ENCODE data around the gene NCKAP5.

The NCKAP5 gene

DNA sequence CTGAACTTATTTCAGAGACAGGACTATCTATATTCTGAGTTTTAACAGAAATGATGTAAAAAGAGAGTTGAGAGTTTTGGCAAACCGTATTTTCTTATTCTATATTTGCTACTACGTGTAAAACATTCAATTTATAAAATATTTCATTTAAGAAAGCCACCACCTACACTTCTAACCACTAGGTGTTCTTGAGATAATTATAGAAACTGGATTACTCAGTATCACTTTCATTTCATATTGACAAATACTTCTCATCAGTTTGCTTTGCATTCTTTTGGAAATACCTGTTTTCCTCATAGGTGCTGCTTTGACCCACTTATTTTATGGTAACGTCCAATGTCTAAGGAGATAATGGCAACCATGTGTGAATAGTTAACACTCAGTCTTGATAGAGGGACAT is 794.9 kb downstream of the NCKAP5 start:
- H3K36me3 Mint-ChIP-seq (ENCODE audit: low read depth): no peaks in the 10 kb centered on the region
- no peaks in the 10 kb centered on the region for H3K4me1 Mint-ChIP-seq
- no peak overlapping the region for H3K4me3 Mint-ChIP-seq
- H3K27me3 Mint-ChIP-seq: no peaks in the 10 kb centered on the region
- no peak for DNase-seq
- no peak for ATAC-seq
- no peak overlapping the region for H3K27ac Mint-ChIP-seq
- no peaks in the 10 kb centered on the region for H3K9me3 Mint-ChIP-seq

DNA sequence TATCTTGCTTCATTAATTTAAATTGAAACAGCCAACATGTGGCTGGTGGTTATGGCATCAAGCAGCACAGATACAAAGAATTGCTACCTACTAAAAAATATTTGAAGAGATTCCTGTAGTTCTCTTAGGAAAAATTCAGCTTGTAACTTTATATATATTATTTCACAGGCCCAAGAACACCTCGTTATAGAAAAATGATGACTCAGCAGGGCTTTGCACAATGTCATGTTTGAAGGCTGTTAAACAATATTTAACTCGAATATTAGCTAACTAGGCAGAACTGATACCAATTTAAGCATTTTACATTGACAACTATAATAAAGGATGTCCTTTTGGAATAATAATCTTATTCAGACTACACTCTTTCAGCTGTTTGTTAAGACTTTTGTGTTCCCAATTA is 795.9 kb downstream of the NCKAP5 start:
- H3K4me3 Mint-ChIP-seq: no peak overlapping the region
- no peaks in the 10 kb centered on the region for H3K27me3 Mint-ChIP-seq
- no peaks in the 10 kb centered on the region for H3K4me1 Mint-ChIP-seq
- no peak for DNase-seq
- no peaks in the 10 kb centered on the region for H3K36me3 Mint-ChIP-seq (ENCODE audit: low read depth)
- H3K27ac Mint-ChIP-seq: no peak overlapping the region
- H3K9me3 Mint-ChIP-seq: no peaks in the 10 kb centered on the region
- ATAC-seq: no peak

DNA sequence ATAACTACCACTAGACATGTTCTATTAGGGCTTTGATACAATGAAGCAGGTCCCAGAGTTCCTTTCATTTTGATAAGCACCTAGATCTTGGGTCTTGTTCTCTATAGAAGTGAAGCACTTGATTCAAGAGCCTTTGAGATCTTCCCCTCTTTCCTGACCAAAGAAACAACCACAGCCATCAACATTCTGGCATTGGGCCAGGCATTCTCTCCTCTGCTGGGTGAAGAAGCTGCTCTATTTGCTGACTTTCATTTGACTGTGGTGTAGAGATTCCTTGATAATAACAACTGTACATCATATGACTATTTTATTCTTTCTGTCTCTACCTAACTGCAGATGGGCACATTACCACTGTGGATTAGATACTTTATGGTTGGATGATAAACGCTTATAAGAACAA is 801.7 kb downstream of the NCKAP5 start:
- DNase-seq: no peak
- no peaks in the 10 kb centered on the region for H3K36me3 Mint-ChIP-seq (ENCODE audit: low read depth)
- ATAC-seq: no peak
- H3K9me3 Mint-ChIP-seq: peaks cover 7% of the 10 kb centered on the region
- H3K4me1 Mint-ChIP-seq: no peaks in the 10 kb centered on the region
- H3K4me3 Mint-ChIP-seq: no peak overlapping the region
- H3K27ac Mint-ChIP-seq: no peak overlapping the region
- no peaks in the 10 kb centered on the region for H3K27me3 Mint-ChIP-seq

DNA sequence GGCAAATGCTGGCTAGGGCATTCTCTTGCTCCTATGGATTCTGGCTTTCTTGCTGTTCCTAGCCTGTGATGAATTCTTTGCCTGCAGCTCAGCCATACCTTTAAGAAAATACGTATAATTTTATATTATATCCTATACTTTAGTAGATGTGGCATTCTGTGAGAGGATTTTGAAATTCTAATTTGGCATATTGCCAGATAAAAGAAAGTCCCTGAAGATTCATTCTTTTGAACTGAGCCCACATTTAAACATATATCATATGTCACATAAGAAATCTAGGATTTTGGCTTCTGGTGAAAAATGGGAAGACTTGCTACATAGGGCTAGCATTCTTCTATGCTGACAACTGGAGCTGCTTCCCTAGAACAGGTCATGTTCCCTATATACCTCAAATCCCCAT is 806.8 kb downstream of the NCKAP5 start:
- Mint-ChIP-seq H3K36me3 (ENCODE audit: low read depth) (no peaks in the 10 kb centered on the region), H3K9me3 (peaks cover 25% of the 10 kb centered on the region), H3K4me3 (no peak overlapping the region), H3K27ac (no peak overlapping the region), H3K4me1 (no peaks in the 10 kb centered on the region), H3K27me3 (no peaks in the 10 kb centered on the region)
- ATAC-seq: no peak
- no peak for DNase-seq

DNA sequence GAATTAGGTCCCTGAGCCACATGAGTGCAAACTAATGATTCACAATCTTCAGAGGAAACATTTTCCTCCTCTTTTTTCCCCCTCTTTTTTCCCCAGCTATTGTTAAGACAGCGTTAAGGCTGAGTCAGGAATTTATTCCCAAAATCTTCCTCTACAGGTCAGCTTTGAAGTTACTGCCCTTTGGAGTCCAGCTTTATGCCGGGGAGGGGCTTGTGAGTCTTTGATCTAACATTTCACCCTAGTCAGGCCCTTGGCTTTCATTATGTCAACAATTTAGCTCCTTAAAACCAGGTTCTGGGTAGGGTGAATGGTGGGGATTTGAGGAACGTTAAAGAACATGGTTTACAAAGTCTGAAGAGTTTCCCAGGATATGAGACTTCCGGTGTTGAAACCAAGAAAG is 807.3 kb downstream of the NCKAP5 start:
- Mint-ChIP-seq H3K4me1 (no peaks in the 10 kb centered on the region), H3K27ac (no peak overlapping the region), H3K9me3 (peaks cover 25% of the 10 kb centered on the region), H3K4me3 (no peak overlapping the region), H3K27me3 (no peaks in the 10 kb centered on the region), H3K36me3 (ENCODE audit: low read depth) (no peaks in the 10 kb centered on the region)
- ATAC-seq (no peak), DNase-seq (no peak)

DNA sequence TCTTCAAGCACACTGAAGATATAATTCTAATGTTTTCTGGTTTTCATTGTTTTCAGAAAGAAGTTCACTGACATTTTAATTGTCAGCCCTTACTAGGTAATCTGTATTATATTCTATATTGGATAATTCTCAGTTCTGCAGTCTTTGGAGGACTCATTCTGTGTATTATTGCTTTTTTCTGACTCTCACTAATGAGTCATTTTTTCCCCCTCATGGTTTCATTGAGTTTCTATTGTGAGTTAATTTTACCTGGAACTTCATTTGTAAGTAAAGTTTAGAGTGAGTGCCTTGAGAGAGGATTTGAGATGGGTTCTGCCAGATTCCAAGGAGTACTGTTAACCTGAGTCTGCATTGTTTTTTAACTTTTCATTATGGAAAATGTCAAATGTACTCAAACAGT is 807.9 kb downstream of the NCKAP5 start:
- Mint-ChIP-seq H3K27me3 (no peaks in the 10 kb centered on the region), H3K36me3 (ENCODE audit: low read depth) (no peaks in the 10 kb centered on the region), H3K9me3 (peaks cover 25% of the 10 kb centered on the region), H3K4me1 (no peaks in the 10 kb centered on the region), H3K27ac (no peak overlapping the region), H3K4me3 (no peak overlapping the region)
- ATAC-seq: no peak
- no peak for DNase-seq

DNA sequence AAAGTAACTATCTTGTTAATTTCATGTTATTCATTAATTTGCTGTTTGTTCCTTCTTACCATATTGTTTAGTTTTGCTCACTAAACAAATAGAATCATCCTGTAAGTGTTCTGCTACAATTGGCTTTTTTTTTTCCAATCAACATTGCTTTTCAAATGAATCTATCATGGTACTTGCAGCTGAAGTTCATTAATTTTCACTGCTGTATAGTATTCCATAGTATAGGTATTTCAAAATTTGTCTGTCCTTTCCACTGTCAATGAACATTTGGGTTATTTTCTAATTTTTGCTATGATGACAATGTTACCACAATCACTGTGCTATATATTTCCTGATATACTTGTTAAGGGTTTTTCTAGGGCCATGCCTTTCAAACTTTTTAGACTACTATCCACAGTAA is 809.3 kb downstream of the NCKAP5 start:
- no peak for ATAC-seq
- H3K27ac Mint-ChIP-seq: no peak overlapping the region
- no peak for DNase-seq
- no peaks in the 10 kb centered on the region for H3K4me1 Mint-ChIP-seq
- H3K36me3 Mint-ChIP-seq (ENCODE audit: low read depth): no peaks in the 10 kb centered on the region
- no peak overlapping the region for H3K4me3 Mint-ChIP-seq
- H3K9me3 Mint-ChIP-seq: peaks cover 27% of the 10 kb centered on the region
- H3K27me3 Mint-ChIP-seq: no peaks in the 10 kb centered on the region

DNA sequence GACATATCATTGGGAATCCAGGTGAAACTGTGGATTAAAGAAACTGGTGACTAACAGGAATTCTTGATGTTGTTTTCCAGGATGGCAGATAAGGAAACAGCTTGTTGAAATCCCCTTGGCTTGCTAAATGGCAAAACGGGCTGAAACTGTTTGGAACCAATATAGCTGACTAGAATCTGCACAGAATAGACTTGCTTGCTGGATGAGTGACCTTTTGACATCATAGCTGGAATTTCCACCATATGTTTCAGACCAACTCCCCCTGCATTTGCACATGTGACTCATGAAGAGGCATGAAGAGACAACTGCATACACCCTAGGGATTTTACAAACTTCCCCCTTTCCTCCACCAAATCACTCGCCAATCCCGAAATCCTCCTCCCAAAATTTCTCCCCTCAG is 810.6 kb downstream of the NCKAP5 start:
- Mint-ChIP-seq H3K36me3 (ENCODE audit: low read depth) (no peaks in the 10 kb centered on the region), H3K27ac (no peak overlapping the region), H3K4me1 (no peaks in the 10 kb centered on the region), H3K9me3 (peaks cover 26% of the 10 kb centered on the region), H3K27me3 (no peaks in the 10 kb centered on the region), H3K4me3 (no peak overlapping the region)
- DNase-seq (no peak), ATAC-seq (no peak)

DNA sequence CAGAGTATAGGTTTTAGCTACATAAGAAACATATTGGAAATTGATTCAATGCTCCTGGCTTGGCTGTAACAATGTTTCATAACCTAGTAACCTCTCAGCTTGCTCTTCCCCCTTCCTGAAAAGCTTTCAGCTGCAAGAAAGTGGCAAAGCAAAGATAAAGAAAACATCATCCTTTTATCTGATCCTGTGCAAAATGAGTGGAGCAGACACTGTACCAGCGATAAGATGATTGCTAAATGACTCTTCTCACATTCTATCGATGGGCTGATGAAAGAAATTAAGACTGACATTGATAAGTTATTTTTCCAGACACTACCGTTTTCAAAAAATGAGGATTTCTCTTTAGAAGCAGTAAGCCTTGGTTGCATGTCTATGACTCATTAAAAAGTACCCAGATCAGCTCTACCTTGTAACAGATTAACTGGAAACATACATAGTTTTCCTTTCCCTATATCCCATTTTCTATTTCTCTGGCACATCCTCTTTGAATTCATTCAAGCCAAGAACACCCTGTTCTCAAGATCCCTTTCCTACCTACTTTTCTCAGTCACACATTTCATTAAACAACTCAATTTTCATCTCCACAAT is 811.2 kb downstream of the NCKAP5 start:
- peaks cover 25% of the 10 kb centered on the region for H3K9me3 Mint-ChIP-seq
- DNase-seq: no peak
- no peaks in the 10 kb centered on the region for H3K27me3 Mint-ChIP-seq
- H3K36me3 Mint-ChIP-seq (ENCODE audit: low read depth): no peaks in the 10 kb centered on the region
- H3K4me1 Mint-ChIP-seq: no peaks in the 10 kb centered on the region
- H3K4me3 Mint-ChIP-seq: no peak overlapping the region
- no peak overlapping the region for H3K27ac Mint-ChIP-seq
- ATAC-seq: no peak

DNA sequence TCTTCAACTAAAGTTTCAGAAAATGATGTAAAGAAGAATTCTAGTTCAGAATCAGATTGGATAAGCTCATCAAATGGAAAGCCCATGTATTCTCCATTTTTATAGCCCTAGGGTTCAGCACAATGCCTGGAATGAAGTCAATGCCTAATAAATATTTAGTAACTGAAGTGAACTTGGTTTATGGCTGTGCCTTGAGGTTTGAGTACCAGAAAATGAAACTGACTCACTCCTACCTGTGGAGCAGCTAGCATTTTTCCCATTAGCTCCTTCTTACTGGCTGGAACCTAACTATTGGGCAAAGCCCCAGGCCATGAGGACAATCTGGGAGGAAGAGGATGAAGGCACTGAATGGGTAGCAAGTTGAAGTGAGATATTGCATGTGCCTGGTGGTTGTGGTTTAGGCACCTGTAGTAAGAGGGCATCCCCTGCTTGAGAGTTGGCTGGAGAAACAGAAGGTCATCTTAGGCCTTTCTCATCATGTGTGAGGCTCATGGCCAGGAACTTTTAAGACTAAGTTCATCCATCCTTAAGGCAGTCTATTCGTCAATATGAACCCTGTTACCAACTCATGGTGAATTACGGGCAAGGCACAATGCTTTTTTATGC is 813.3 kb downstream of the NCKAP5 start:
- no peaks in the 10 kb centered on the region for H3K27me3 Mint-ChIP-seq
- no peaks in the 10 kb centered on the region for H3K36me3 Mint-ChIP-seq (ENCODE audit: low read depth)
- no peak overlapping the region for H3K27ac Mint-ChIP-seq
- H3K9me3 Mint-ChIP-seq: peaks cover 21% of the 10 kb centered on the region
- DNase-seq: no peak
- no peak for ATAC-seq
- H3K4me3 Mint-ChIP-seq: no peak overlapping the region
- no peaks in the 10 kb centered on the region for H3K4me1 Mint-ChIP-seq

DNA sequence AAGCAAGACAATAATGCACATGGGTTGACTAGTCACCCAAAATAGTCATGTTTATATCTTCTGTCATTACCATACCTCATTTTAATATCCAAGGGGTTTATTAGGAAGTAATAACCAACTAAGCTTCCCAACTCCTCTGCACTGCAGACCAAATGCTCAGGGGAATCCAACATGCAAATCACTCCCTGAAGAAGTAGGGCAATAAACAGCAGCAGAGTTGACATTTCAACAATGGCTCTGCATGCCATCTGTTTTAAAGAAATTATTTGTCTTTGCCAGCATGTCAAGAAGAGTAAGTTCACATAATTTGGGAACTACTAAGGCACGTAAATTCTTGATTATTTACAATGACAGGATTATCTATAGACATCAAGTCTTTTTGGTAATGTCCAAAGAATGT is 813.9 kb downstream of the NCKAP5 start:
- no peak overlapping the region for H3K4me3 Mint-ChIP-seq
- H3K9me3 Mint-ChIP-seq: peaks cover 21% of the 10 kb centered on the region
- no peaks in the 10 kb centered on the region for H3K4me1 Mint-ChIP-seq
- H3K36me3 Mint-ChIP-seq (ENCODE audit: low read depth): no peaks in the 10 kb centered on the region
- DNase-seq (no peak), ATAC-seq (no peak)
- H3K27me3 Mint-ChIP-seq: no peaks in the 10 kb centered on the region
- H3K27ac Mint-ChIP-seq: no peak overlapping the region

DNA sequence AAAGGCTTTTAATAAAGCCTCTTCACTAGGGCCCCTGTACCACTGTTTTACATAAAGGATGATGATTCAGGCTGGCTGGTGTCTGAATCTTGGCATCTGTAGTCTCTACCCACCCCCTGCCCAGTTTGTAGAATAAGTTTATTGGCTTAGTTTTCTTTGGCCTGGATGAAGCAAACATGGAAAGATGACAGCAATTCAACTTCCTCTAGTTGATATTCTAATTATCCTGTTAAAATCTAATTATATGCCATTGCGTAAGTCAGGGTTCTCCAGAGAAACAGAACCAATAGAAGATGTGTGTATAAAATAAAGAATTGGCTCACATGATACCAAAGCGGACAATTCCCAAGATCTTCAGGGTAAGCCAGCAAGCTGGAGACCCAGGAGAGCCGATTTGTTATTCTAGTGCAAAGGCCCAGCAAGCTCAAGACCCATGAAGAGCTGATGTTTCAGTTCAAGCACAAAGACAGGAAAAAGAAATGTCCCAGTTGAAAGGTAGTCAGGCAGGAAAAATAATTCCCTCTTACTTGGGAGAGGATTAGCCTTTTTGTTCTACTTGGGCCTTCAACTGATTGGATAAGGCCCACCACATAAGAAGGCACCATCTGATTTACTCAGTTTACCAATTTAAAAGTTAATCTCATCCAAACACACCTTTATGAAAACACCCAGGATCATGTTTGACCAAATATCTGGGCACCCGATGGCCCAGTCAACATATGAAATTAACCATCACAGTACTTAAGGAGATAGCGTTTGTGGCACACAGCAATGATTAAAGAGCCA is 815.6 kb downstream of the NCKAP5 start:
- DNase-seq (no peak), ATAC-seq (no peak)
- H3K36me3 Mint-ChIP-seq (ENCODE audit: low read depth): no peaks in the 10 kb centered on the region
- no peaks in the 10 kb centered on the region for H3K27me3 Mint-ChIP-seq
- H3K9me3 Mint-ChIP-seq: peaks cover 12% of the 10 kb centered on the region
- H3K4me1 Mint-ChIP-seq: no peaks in the 10 kb centered on the region
- no peak overlapping the region for H3K27ac Mint-ChIP-seq
- no peak overlapping the region for H3K4me3 Mint-ChIP-seq

DNA sequence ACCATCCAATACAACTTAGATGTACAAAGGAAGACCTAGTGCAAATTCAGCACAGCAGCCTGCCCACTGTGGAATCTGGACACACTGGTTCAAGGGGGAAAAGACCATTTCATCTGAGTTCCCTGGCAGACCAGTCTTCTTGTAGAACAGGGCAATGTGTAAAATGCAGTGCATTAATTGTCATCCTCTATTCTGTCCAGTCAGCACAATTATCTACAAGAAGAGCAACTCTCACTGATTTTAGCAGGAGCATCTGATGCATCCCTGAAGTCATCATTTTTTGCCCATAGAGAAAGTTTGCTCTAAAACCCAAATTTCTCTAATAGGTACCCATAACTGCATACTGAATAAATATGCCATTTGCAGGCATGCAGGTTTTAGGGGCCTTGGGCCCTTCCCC is 816.4 kb downstream of the NCKAP5 start:
- ATAC-seq (no peak), DNase-seq (no peak)
- no peak overlapping the region for H3K4me3 Mint-ChIP-seq
- no peaks in the 10 kb centered on the region for H3K36me3 Mint-ChIP-seq (ENCODE audit: low read depth)
- peaks cover 8% of the 10 kb centered on the region for H3K9me3 Mint-ChIP-seq
- no peak overlapping the region for H3K27ac Mint-ChIP-seq
- H3K27me3 Mint-ChIP-seq: no peaks in the 10 kb centered on the region
- no peaks in the 10 kb centered on the region for H3K4me1 Mint-ChIP-seq

DNA sequence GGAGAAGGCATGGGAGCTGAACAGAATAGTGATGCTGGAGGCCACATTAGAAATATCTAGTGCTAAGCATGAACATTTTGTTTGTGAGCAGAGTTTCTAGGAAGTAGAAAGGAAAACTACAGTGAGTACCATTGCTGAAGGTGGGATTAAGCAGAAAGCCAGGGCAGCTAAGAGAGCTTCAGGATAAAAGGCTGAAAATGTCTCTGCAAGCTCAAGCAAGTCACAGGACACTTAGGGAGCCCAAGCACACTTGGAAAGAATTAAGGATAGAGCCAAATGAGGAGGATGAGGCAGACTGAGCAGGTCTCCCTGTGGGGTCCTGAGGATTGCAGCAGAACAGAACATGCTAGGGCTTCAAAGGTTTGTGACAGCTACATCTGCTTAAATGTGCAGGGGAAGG is 817.7 kb downstream of the NCKAP5 start:
- H3K9me3 Mint-ChIP-seq: peaks cover 8% of the 10 kb centered on the region
- ATAC-seq: no peak

DNA sequence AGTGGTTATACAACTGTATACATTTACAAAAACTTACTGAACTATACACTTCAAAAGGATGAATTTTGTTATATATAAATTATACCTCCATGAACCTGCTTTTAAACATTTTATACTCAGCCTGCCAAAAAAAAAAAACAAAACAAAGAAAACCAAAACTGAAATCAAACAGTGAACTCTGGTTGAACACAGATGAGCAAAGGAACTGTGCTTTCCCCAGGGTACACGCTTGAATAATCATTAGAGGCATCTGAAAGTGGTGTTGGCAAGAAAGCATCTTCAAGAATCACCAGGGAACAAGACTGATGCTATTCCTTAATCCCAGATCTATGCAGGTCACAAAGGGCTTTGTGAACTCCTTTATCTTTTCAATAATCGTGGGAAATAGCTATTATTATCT is 821.2 kb downstream of the NCKAP5 start:
- no peaks in the 10 kb centered on the region for H3K36me3 Mint-ChIP-seq (ENCODE audit: low read depth)
- no peak overlapping the region for H3K27ac Mint-ChIP-seq
- DNase-seq (no peak), ATAC-seq (no peak)
- no peak overlapping the region for H3K4me3 Mint-ChIP-seq
- no peaks in the 10 kb centered on the region for H3K27me3 Mint-ChIP-seq
- no peaks in the 10 kb centered on the region for H3K4me1 Mint-ChIP-seq
- no peaks in the 10 kb centered on the region for H3K9me3 Mint-ChIP-seq

More for the DNA sequence above, 817.7 kb downstream of the NCKAP5 start:
- no peak overlapping the region for H3K4me3 Mint-ChIP-seq
- no peaks in the 10 kb centered on the region for H3K27me3 Mint-ChIP-seq
- H3K4me1 Mint-ChIP-seq: no peaks in the 10 kb centered on the region
- H3K36me3 Mint-ChIP-seq (ENCODE audit: low read depth): no peaks in the 10 kb centered on the region
- DNase-seq: no peak
- H3K27ac Mint-ChIP-seq: no peak overlapping the region

All from activated naive CD8-positive, alpha-beta T cell treated with anti-CD3 and anti-CD28 coated beads, Interleukin-2, amount 50 U/mL, for 24 hours (primary cell).